Activated CD4-positive, CD25-positive, alpha-beta regulatory T cell treated with anti-CD3 and anti-CD28 coated beads, Interleukin-2, amount 50 U/mL, for 24 hours (primary cell): ENCODE data around the gene LAMA5.
"Not testable (repeated sequence)": the region's sequence is repeated elsewhere in the genome, so short reads cannot be mapped to it uniquely, and the experiment has no call there.

Experiments
- ATAC-seq, 2 donors: fragments of 150-1000 bp; cut with Tn5 transposase; one replicate each; pipeline ENCODE4 v1.10.0; 2021; ENCODE audit warnings: mild to moderate bottlenecking in 1 of 2, moderate library complexity in 1 of 2

LAMA5 gene

GRCh38 chr20:62390317-62391164 is 23.4 kb upstream of the LAMA5 start:
- ATAC-seq, result no peak

GRCh38 chr20:62389601-62390087 is 22.5 kb upstream of the LAMA5 start:
- no peak for ATAC-seq

- ATAC-seq, result no peak
These were observed 21.9 kb upstream of the LAMA5 start for GRCh38 chr20:62388839-62389600.

GRCh38 chr20:62387933-62388635 is 21.0 kb upstream of the LAMA5 start:
- no peak for ATAC-seq

- no peak for ATAC-seq
These were observed 20.3 kb upstream of the LAMA5 start for GRCh38 chr20:62387219-62387913.

- peak; percentile 89 to 91 for ATAC-seq
These were observed 19.5 kb upstream of the LAMA5 start, which contains the start of gene RPS21 for GRCh38 chr20:62386383-62387218. Gene RPS21 (plus strand): TSS chr20:62387103. CDS start chr20:62387339, 236 bp downstream.

GRCh38 chr20:62382306-62383198 is 15.4 kb upstream of the LAMA5 start:
- peak; percentile 70 to 73 for ATAC-seq

GRCh38 chr20:62381842-62382241 is 14.7 kb upstream of the LAMA5 start:
- ATAC-seq, result no peak

- no peak for ATAC-seq
These were observed 14.2 kb upstream of the LAMA5 start for GRCh38 chr20:62381202-62381797.

- no peak for ATAC-seq
These were observed 11.1 kb upstream of the LAMA5 start for GRCh38 chr20:62378215-62378614.

GRCh38 chr20:62377615-62378178 is 10.6 kb upstream of the LAMA5 start:
- ATAC-seq, result no peak

GRCh38 chr20:62377064-62377461 is 10.0 kb upstream of the LAMA5 start:
- ATAC-seq, result no peak

- ATAC-seq, result no peak
These were observed 9.3 kb upstream of the LAMA5 start for GRCh38 chr20:62376112-62377063.

- no peak for ATAC-seq
These were observed 7.4 kb upstream of the LAMA5 start for GRCh38 chr20:62374331-62375152.

GRCh38 chr20:62373631-62374179 is 6.6 kb upstream of the LAMA5 start:
- not testable (repeated sequence) for ATAC-seq

GRCh38 chr20:62372042-62372993 is 5.2 kb upstream of the LAMA5 start:
- ATAC-seq, result no peak
